Measurements from ENCODE around the gene AMDHD1.
"Not testable (repeated sequence)": the region's sequence is repeated elsewhere in the genome, so short reads cannot be mapped to it uniquely, and the experiment has no call there.

Gene AMDHD1

DNA sequence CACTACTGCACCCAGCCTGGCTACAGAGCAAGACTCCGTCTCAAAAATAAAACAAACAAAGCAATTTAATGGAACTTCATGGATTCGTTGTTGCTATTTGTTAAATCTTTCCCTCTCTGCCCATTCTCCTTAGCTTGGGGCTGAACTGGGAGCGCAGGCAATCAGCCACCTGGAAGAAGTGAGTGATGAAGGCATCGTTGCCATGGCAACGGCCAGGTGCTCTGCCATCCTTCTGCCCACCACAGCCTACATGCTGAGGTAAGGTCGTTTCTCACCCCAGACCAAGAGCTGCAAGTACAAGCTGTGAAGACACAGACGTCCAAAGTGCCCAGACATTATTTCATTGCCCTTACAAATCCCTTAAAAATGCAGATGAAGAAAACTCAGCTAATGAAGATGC, 19.1 kb downstream of the AMDHD1 start:
- no peak for DNase-seq

GRCh38 chr12:95963096-95963495, 20.0 kb downstream of the AMDHD1 start:
- DNase-seq = no peak

DNA sequence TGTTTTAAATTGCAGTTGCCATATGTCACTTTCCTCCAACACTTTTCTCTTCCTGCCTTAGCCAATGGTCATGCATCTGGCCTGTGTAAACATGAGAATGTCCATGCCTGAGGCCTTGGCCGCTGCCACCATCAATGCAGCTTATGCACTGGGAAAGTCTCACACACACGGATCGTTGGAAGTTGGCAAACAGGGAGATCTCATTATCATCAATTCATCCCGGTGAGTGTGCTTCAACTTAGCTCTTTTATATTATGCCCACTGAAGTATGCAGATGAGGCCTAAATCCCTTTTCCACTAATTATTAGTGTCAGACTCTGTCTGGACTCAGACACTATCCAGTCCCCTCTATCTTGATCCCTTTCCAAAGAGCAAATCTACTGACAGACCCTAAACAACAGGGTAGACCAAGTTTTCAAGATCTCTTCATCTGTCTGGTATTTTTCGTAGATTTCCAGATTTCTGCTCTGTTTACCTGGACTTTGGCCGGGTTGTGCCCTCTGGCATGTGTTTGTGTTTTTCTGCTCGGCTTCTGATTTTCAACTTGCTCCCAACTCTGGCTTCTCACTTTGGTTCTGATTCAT, 23.2 kb downstream of the AMDHD1 start:
- no peak for DNase-seq

GRCh38 chr12:95967301-95967700, 24.2 kb downstream of the AMDHD1 start:
- no peak for DNase-seq

- not testable (repeated sequence) for DNase-seq
Measured at GRCh38 chr12:95969116-95969515, 26.0 kb downstream of the AMDHD1 start.

DNA sequence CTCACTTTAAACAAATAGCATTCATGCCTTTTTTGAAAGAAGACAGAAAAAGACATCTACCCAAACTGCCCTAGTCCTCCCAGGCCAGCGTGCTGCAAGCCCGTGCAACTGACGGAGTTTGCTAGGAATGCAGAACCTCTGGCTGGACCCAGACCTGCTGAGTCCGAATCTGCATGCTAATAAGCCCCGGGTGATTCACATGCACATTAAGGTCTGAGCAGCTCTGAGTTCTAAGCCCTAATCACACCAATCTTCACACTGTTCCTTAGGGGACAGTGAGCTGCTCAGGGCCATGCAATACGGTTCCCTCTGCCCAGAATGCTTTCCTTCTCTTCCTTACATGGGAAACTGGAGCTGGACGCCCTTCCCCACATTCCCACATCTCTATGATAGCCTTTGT, 27.8 kb downstream of the AMDHD1 start:
- no peak for DNase-seq

GRCh38 chr12:95972832-95973456, 29.8 kb downstream of the AMDHD1 start:
- DNase-seq = no peak

DNA sequence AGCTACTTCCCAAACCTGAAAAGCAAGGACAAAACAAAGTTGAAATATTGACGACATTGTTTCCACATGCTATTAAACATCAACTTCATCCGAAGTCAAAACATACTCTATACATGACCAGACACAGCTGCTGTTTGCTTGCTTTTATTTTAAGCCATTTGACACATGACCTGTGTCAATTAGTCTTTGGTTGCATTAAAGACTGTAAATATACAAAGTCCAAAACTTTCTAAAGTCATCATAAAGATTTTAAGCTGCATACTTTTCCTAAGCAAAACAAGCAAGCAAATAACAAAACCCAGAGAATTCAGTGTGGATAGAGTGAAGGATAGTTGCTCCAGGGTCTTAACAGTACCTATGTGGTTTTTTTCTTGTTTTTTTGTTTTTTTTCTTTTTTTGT, 31.2 kb downstream of the AMDHD1 start:
- DNase-seq = no peak

GRCh38 chr12:95975491-95975890, 32.4 kb downstream of the AMDHD1 start:
- no peak for DNase-seq

- DNase-seq = no peak
Measured at GRCh38 chr12:95976416-95976832, 33.3 kb downstream of the AMDHD1 start.

DNA sequence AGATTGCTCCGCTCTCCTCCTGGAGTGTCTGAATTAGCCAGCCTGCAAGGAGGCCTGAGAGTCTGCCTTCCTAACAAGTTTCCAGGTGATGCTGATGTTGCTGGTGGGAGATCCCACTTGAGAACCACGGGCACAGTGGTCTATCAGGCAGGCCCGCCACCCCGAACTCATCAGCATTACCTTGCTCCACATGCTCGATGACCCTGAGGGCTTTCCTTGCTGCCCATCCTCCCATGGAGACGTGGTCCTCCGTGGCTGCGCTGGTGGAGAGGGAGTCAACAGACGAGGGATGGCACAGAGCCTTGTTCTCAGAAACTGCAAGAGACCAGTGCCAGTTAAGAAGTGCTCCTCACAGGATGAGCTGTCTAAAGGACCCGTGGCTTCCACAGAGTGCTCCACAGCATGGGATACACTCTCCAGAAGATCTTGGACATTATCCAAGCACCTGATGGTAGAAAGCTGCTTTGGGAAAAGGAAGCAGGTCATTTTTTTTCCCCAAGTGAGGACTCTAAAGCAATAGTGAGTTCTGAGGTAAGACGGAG, 34.7 kb downstream of the AMDHD1 start:
- DNase-seq = no peak

DNA sequence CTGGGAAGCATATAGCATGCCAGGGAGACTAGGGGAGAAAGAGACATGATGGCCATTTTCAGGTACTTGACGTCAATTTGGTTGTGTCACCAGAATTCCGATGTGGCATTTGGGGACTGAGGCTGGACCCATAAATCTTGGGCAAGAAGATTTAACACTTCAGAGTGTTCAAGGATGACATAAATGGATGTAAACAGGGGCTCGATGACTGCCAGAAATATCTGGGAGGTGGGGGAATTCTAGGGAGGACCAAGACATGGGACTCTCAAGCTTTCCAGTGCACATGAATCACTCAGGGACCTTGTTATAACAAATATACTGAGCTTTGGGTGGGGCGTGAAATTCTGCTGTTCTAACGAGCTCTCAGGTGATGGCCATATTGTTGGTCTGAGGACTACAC, 35.2 kb downstream of the AMDHD1 start:
- DNase-seq = no peak

DNA sequence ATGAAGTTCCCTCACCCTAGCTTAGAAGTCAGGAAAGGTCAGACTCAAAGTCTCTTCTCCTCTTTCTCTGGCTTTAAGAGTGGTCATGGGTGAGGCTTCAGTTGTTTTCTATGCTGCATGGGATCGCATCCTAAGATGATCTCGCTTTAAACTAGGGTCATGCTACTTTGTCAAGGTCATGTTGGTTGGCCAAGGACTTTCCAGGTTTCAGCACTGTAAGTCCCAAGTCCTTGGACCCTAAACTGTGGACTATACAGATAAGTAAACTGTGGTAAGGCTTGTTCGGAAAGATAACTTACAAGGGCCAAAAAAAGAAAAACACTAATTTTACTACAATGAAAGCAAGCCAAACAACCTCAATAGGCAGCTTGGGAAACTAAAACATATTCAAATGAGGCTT, 35.6 kb downstream of the AMDHD1 start:
- DNase-seq = no peak

GRCh38 chr12:95980437-95980836, 37.3 kb downstream of the AMDHD1 start:
- no peak for DNase-seq

GRCh38 chr12:95982602-95983001, 39.5 kb downstream of the AMDHD1 start:
- no peak for DNase-seq

DNA sequence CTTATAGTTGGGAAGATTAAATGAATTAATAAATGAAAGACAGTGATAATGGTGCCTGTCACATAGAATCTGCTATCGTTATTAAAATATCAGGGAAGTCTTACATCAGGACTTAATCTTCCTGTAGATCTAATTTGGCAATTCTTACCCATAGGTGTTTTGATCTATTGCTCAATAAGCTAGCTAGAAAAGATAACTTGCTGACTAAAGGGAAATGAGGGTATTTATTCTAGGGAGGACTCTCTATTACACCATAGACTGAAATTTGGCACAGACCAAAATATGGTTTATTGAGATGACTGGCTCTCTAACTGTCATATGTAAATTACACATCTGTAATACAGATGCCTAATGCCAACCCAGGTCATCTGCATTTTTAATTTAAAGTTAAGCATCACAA, 41.6 kb downstream of the AMDHD1 start:
- DNase-seq = no peak

GRCh38 chr12:95986635-95987570, 43.8 kb downstream of the AMDHD1 start:
- DNase-seq = no peak

DNA sequence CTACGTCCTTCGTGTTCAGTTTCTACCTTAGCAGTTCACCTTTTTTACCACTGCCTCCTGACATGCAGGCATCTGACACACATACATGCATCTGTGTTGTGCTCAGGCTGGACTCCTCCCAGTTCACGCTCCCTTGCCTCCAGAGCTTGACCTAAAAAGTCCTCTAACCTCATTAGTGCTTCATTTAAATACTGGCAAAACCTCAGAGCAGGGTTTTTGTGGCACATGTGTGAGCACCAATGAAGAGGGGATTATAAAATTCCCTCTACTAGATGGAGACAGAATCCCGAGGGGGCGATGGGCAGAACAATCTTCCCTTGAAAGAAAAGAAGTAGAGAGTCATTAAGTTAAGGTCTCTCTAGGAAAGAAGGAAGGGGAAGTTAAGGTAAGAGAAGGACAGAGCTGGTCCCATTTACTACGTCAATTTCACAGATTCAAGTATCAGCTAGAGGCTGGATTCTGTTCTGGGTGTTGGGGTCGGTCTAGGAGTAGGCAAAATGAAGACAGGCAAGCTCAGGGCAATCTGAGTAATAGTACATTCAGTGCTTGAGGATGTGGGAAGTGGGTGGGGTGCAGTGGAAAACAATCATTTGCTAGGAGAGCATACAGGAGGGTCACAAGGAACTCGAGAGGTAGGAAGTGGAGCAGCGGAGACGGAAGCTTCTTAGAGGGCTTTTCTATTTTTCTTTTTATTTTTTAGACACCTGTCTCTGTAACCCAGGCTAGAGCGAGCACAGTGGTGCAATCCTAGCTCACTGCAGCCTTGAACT, 45.6 kb downstream of the AMDHD1 start:
- no peak for DNase-seq

- DNase-seq = no peak
Measured at GRCh38 chr12:95989504-95990123, 46.5 kb downstream of the AMDHD1 start.

DNA sequence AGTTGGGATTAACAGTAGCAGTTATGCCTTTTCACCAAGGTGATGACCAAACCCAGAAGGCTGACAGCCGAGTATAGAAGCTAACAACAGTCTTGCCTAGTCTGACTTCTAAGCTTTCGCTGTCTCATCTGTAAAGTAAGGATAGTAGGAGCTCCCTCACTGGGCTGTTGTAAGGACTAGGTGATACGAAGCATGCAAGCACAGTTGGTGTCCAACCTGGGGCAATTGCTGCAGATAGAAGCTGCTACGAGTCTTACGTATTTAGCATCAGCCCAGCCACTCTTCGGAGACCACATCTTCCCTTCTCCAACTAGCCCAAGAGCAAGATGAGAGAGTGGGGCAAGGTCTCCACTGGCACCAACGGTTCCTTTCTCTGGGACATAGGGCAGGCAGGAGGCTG, 47.0 kb downstream of the AMDHD1 start:
- DNase-seq = no peak

DNA sequence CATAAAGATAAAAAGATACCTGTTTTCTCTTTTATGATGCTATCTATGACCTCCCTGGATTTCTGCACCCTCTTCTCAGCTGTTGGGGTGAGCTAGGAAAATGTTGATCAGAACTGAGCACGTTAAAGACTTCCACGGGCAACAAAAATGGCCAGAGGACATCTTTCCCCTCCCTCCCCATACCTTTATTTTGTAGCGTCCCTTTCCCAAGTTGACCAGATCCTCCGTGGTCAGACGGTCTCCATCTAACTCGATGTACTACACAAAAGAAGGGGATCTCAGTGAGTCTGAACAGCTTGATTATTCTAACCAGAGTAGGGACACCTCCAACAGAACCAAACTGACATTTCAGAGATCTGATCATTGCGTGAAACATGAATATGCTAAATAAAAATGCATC, 50.8 kb downstream of the AMDHD1 start:
- no peak for DNase-seq

Data from amygdala (tissue), 56 donors.